Endothelial cell (in vitro differentiated cells): Measurements from ENCODE around the gene KCNK10. TPM values are rescaled to one million over a fixed set of nuclear protein-coding genes. Genes with fewer than 3 reads are reported as not detected.

Source experiments
- DNase-seq: peaks from one replicate; pipeline ENCODE4 v3.0.0; 2021; ENCODE audit warnings: low spot score
- H3K27ac Mint-ChIP-seq: one replicate; pipeline ENCODE4 v1.8.0; 2021; ENCODE audit warnings: mixed read lengths, inconsistent platforms; ENCODE audit not compliant: unreplicated experiment
- H3K27me3 Mint-ChIP-seq: one replicate; pipeline ENCODE4 v1.8.0; 2021; ENCODE audit warnings: mild to moderate bottlenecking, moderate library complexity, mixed read lengths, inconsistent platforms; ENCODE audit not compliant: unreplicated experiment
- H3K36me3 Mint-ChIP-seq: one replicate; pipeline ENCODE4 v1.8.0; 2021; ENCODE audit warnings: mild to moderate bottlenecking, low read depth, mixed read lengths, inconsistent platforms; ENCODE audit not compliant: unreplicated experiment
- H3K4me1 Mint-ChIP-seq: one replicate; pipeline ENCODE4 v1.8.0; 2021; ENCODE audit warnings: mild to moderate bottlenecking, mixed read lengths, inconsistent platforms; ENCODE audit not compliant: unreplicated experiment
- H3K4me3 Mint-ChIP-seq: one replicate; pipeline ENCODE4 v1.8.0; 2021; ENCODE audit warnings: mild to moderate bottlenecking, mixed read lengths, inconsistent platforms; ENCODE audit not compliant: unreplicated experiment
- H3K9me3 Mint-ChIP-seq: one replicate; pipeline ENCODE4 v1.8.0; 2021; ENCODE audit warnings: mixed read lengths, inconsistent platforms; ENCODE audit not compliant: unreplicated experiment
- total RNA-seq: library from RNA; stranded (reverse); fragmentation: NEBNext Ultra II Directional; extraction: Animal tissue kit (Norgen Biotek cat#: 25700); gene quantifications from one replicate; pipeline ENCODE4 v1.2.1, GENCODE V29; 2021; ENCODE audit not compliant: unreplicated experiment
- TF ChIP-seq, protein P1 (sequence below): fragments of 200-600 bp; sonication (generic); IDR thresholded peaks from one replicate; pipeline ENCODE4 v1.5.0; 2021; ENCODE audit warnings: antibody characterized with exemption; ENCODE audit not compliant: unreplicated experiment

The KCNK10 gene
- total RNA-seq, 1 donor from 2014 or later = 2.3 TPM

DNA sequence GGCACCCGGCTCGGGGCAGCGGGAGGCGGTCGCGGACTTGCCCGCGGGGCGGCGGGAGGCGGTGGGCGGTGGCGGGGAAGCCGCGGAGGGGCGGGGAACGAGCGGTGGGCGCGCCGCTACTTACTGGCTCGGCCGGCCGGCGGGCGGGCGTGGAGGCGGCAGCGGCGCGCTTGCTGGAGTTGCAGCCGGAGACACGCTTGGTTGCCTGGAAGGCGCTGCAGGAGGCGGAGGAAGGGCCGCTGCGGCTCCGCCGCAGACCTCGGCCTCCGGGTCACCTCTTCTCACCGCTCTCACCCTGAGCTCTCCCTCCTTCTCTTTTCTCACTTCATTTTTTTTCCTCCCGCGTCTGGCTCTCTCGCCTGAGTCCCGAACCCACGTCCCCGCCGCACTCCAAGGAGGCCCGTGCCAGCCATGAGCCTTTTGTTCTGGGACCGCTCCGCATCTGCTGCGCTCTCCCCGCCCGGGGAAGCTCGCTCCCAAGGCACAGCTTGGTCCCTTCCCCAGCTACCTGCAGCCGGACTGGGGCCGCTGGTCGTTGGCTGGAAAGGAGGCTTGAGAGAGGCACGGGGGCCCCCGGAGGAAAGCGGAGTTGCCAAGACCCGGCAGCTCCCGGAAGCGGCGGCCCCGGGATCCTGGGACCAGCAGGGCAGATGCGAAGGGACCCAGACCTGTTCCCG is 592 bp upstream of the KCNK10 start:
- Mint-ChIP-seq H3K9me3 (no peaks in the 10 kb centered on the region), H3K36me3 (peaks cover 8% of the 10 kb centered on the region), H3K4me1 (peaks cover 8% of the 10 kb centered on the region), H3K4me3 (peak overlapping the region; percentile 90), H3K27me3 (peaks cover 20% of the 10 kb centered on the region), H3K27ac (no peak overlapping the region)
- DNase-seq = peak; percentile 58
- TF ChIP-seq, protein P1, sequence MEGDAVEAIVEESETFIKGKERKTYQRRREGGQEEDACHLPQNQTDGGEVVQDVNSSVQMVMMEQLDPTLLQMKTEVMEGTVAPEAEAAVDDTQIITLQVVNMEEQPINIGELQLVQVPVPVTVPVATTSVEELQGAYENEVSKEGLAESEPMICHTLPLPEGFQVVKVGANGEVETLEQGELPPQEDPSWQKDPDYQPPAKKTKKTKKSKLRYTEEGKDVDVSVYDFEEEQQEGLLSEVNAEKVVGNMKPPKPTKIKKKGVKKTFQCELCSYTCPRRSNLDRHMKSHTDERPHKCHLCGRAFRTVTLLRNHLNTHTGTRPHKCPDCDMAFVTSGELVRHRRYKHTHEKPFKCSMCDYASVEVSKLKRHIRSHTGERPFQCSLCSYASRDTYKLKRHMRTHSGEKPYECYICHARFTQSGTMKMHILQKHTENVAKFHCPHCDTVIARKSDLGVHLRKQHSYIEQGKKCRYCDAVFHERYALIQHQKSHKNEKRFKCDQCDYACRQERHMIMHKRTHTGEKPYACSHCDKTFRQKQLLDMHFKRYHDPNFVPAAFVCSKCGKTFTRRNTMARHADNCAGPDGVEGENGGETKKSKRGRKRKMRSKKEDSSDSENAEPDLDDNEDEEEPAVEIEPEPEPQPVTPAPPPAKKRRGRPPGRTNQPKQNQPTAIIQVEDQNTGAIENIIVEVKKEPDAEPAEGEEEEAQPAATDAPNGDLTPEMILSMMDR = no peak

DNA sequence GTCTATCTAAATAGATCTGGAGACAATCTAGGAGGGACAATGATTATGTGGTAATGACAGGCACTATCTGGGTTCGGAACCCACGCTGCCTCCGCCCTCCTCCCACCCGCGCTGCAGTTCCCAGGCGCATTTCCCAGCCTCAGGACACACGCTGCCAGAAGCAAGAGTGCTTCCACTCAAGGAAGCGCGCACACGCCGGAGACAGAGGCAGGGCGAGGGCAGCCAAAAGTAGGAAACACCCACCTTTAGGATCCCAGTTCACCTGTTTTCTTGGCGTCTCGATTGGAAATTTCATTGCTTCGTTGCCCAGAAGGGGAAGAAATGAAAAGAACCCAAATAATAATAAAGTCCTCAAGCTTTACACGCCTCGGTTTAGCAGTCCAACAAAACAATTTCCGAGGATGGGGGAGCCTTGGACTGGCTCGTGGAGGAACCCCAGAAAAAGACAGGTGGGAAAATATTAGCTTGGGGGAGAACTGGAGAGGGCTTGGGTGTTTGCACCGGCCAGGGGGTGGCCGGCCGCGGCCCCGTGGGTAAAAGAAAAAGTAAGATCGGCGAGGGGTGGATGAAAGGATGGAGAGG is 474 bp downstream of the KCNK10 start:
- TF ChIP-seq, protein P1 = no peak
- Mint-ChIP-seq H3K4me1 (peaks cover 8% of the 10 kb centered on the region), H3K27ac (no peak overlapping the region), H3K27me3 (peaks cover 20% of the 10 kb centered on the region), H3K4me3 (no peak overlapping the region), H3K9me3 (no peaks in the 10 kb centered on the region), H3K36me3 (peaks cover 8% of the 10 kb centered on the region)
- DNase-seq = no peak

DNA sequence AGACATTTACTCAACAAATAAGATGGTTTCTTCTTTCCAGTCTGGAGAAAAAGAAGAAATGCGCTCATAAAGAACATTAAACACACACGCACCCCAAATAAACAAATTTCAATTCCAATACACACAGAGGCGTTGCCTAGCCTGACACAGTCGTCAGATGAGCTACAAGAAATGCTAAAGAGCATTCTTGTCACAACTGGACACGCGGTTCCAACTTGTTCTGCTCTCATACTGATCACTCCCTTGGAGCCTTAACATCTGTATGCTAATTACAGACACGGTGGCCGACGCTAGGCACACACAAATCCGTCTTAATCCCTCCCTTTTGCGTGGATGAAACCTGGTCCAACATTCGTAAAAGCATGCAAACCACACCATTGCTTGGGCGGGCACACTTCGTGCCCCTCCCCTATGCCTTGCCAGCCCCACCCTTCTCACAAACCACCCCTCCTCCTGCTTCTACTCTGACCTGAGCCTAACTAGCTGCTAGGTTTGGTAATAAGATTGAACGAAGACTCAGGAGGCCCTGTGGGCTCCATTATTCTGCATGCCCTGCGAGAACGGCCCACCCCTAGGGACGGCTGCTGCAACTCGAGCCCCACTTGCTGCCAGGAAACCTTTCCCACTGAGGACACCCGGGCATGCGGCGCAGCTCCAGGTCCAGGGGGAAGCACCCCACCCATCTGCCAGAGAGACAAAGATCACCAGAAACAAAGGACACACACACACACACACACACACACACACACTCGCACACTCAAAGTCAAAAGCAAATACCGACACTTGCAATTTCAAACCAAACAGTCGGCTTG is 1.2 kb downstream of the KCNK10 start:
- TF ChIP-seq, protein P1 = no peak
- peaks cover 15% of the 10 kb centered on the region for H3K27me3 Mint-ChIP-seq
- no peak overlapping the region for H3K27ac Mint-ChIP-seq
- H3K36me3 Mint-ChIP-seq = peaks cover 8% of the 10 kb centered on the region
- DNase-seq = no peak
- peaks cover 4% of the 10 kb centered on the region for H3K4me1 Mint-ChIP-seq
- no peaks in the 10 kb centered on the region for H3K9me3 Mint-ChIP-seq
- H3K4me3 Mint-ChIP-seq = no peak overlapping the region

DNA sequence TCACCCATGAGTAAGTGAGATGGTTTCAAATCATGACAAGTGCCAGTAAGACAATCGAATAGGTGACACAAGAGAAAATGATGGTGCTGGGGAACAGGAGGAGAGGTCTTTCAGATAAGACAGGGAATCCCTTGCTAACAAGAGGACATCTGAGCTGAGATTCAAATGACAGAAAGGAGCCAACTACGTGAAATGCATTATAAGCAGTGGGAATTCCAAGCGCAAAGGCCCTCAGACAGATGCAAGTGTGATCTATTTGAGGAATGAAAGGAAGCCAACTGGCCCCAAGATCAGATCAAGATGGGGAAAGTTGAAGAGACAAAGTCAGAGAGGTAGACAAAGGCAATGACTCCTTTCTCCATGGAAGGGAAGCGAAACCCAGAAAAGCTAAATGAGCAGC is 4.7 kb downstream of the KCNK10 start:
- Mint-ChIP-seq H3K27me3 (no peaks in the 10 kb centered on the region), H3K9me3 (no peaks in the 10 kb centered on the region), H3K4me3 (no peak overlapping the region), H3K27ac (no peak overlapping the region), H3K4me1 (no peaks in the 10 kb centered on the region), H3K36me3 (peaks cover 4% of the 10 kb centered on the region)
- TF ChIP-seq, protein P1 = no peak
- no peak for DNase-seq

DNA sequence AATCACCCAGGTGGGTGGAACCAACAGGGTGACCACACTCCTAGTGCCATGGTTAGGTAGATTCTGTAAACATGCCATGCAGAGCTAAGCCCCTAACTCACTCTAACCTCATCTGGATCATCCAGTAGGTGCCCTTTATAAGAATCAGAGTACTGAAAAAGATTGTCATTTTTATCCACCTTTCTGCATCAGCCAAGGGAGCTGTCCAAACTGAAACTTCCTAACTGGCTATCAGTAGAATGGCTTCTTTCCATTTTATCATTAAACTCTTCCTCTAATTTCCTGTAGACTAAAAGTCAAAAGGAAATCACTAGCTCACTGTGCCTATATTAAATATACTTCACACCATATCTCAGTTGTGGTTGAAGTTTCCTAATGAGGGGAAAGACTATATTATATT is 6.5 kb downstream of the KCNK10 start:
- Mint-ChIP-seq H3K27me3 (no peaks in the 10 kb centered on the region), H3K36me3 (no peaks in the 10 kb centered on the region), H3K27ac (no peak overlapping the region), H3K4me3 (no peak overlapping the region), H3K4me1 (no peaks in the 10 kb centered on the region), H3K9me3 (no peaks in the 10 kb centered on the region)
- TF ChIP-seq, protein P1 = no peak
- no peak for DNase-seq
